ENCODE data around the gene NES. TPM values are rescaled to one million over a fixed set of nuclear protein-coding genes. Genes with fewer than 3 reads are reported as not detected.
A peak's percentile ranks its signal among the peaks of the same experiment; 100 is the strongest.

The NES gene
- total RNA-seq, 4 donors from 2014 or later, result 16.6 to 37.4 (median 32.5) TPM

GRCh38 chr1:156629823-156630449, 47.3 kb downstream of the NES start:
- no peak overlapping the region for H3K4me3 ChIP-seq
- DNase-seq (ENCODE audit: extremely low spot score), result no peak
- TF ChIP-seq CTCF (IDR thresholded peaks at IDR 0.05) (no peak), EP300 (IDR thresholded peaks at IDR 0.05) (no peak), POLR2A (IDR thresholded peaks at IDR 0.05; ENCODE audit: low read depth) (no peak), POLR2AphosphoS5 (IDR thresholded peaks at IDR 0.05) (no peak)
- no peaks in the 10 kb centered on the region for H3K9me3 ChIP-seq
- H3K27ac ChIP-seq (replicated peaks in 1 of 4), result no peak overlapping the region
- 71% methylated on average over 8 of the region's 8 CpGs for WGBS
- no peaks in the 10 kb centered on the region for H3K36me3 ChIP-seq
- peaks cover 11 to 12% (median 12%) of the 10 kb centered on the region in 4 donors for H3K4me1 ChIP-seq
- intact Hi-C loops (cut with DNase I), result no loop called here
- peaks cover 9 to 98% (median 28%) of the 10 kb centered on the region in 4 donors for H3K27me3 ChIP-seq

GRCh38 chr1:156627313-156627880, 49.8 kb downstream of the NES start:
- no peak for TF ChIP-seq POLR2A (IDR thresholded peaks at IDR 0.05; ENCODE audit: low read depth)
- TF ChIP-seq POLR2AphosphoS5 (IDR thresholded peaks at IDR 0.05), result no peak
- peak; percentile 51 to 63 (median 53) for TF ChIP-seq CTCF (IDR thresholded peaks at IDR 0.05)
- TF ChIP-seq EP300 (IDR thresholded peaks at IDR 0.05), result no peak
- no peaks in the 10 kb centered on the region for H3K36me3 ChIP-seq
- DNase-seq (ENCODE audit: extremely low spot score), result no peak
- intact Hi-C loops (cut with DNase I), result no loop called here
- 86% methylated on average over 2 of the region's 2 CpGs for WGBS
- no peaks in the 10 kb centered on the region for H3K9me3 ChIP-seq
- no peak overlapping the region for H3K27ac ChIP-seq (replicated peaks in 1 of 4)
- H3K27me3 ChIP-seq, result peaks cover 10 to 94% (median 38%) of the 10 kb centered on the region in 4 donors
- H3K4me1 ChIP-seq, result peaks cover 24 to 28% (median 26%) of the 10 kb centered on the region in 4 donors
- H3K4me3 ChIP-seq, result no peak overlapping the region

- DNase-seq (ENCODE audit: extremely low spot score), result no peak
- peaks cover 24 to 28% (median 26%) of the 10 kb centered on the region in 4 donors for H3K4me1 ChIP-seq
- H3K9me3 ChIP-seq, result no peaks in the 10 kb centered on the region
- no peak overlapping the region for H3K27ac ChIP-seq (replicated peaks in 1 of 4)
- 43% methylated on average over 4 of the region's 4 CpGs for WGBS
- H3K4me3 ChIP-seq, result peak overlapping the region in 3 of 4 donors; percentile 43 to 55 (median 49)
- peaks cover 10 to 81% (median 38%) of the 10 kb centered on the region in 4 donors for H3K27me3 ChIP-seq
- TF ChIP-seq EP300 (IDR thresholded peaks at IDR 0.05) (no peak), POLR2AphosphoS5 (IDR thresholded peaks at IDR 0.05) (no peak), POLR2A (IDR thresholded peaks at IDR 0.05; ENCODE audit: low read depth) (no peak), CTCF (IDR thresholded peaks at IDR 0.05) (no peak)
- no peaks in the 10 kb centered on the region for H3K36me3 ChIP-seq
- intact Hi-C loops (cut with DNase I), result loop anchor here (1.0 kb wide), 1 partner anchor 31 kb away; no protein-coding TSS in a partner anchor
Measured at GRCh38 chr1:156626079-156626438, 51.1 kb downstream of the NES start.

- Histone ChIP-seq H3K36me3 (no peaks in the 10 kb centered on the region), H3K4me1 (peaks cover 24 to 28% (median 26%) of the 10 kb centered on the region in 4 donors), H3K27me3 (peaks cover 10 to 76% (median 36%) of the 10 kb centered on the region in 4 donors), H3K27ac (replicated peaks in 1 of 4) (peak overlapping the region in 2 of 4 donors; percentile 60 to 74), H3K9me3 (no peaks in the 10 kb centered on the region), H3K4me3 (peak overlapping the region; percentile 43 to 61 (median 52))
- intact Hi-C loops (cut with DNase I), result loop anchor here (1.0 kb wide), 1 partner anchor 32 kb away; no protein-coding TSS in a partner anchor
- under 1% methylated on average over 20 of the region's 45 CpGs for WGBS
- TF ChIP-seq CTCF (IDR thresholded peaks at IDR 0.05) (peak; percentile 72 to 88 (median 76)), POLR2AphosphoS5 (IDR thresholded peaks at IDR 0.05) (no peak), EP300 (IDR thresholded peaks at IDR 0.05) (no peak), POLR2A (IDR thresholded peaks at IDR 0.05; ENCODE audit: low read depth) (no peak)
- DNase-seq (ENCODE audit: extremely low spot score), result no peak
Measured at GRCh38 chr1:156625436-156626078, 51.6 kb downstream of the NES start.

Data from esophagus muscularis mucosa (tissue), 4 donors.